Activated CD4-positive, CD25-positive, alpha-beta regulatory T cell treated with anti-CD3 and anti-CD28 coated beads, Interleukin-2, amount 50 U/mL, for 72 hours (primary cell): ENCODE results near the gene TNNI3.
"Not testable (repeated sequence)": the region's sequence is repeated elsewhere in the genome, so short reads cannot be mapped to it uniquely, and the experiment has no call there.

ENCODE experiments used
- DNase-seq: peaks from one replicate; pipeline ENCODE4 v3.0.0; 2021

TNNI3 gene

GRCh38 chr19:55111238-55111831 lies 46.2 kb downstream of the TNNI3 start:
- DNase-seq = no peak

GRCh38 chr19:55109527-55110291 lies 47.8 kb downstream of the TNNI3 start:
- DNase-seq = no peak

- DNase-seq = not testable (repeated sequence)
Measured at GRCh38 chr19:55107252-55107651, 50.3 kb downstream of the TNNI3 start.

GRCh38 chr19:55106591-55106990 lies 50.9 kb downstream of the TNNI3 start:
- DNase-seq = no peak

- no peak for DNase-seq
Measured at GRCh38 chr19:55105237-55105636, 52.3 kb downstream of the TNNI3 start.

- no peak for DNase-seq
Measured at GRCh38 chr19:55103190-55103589, 54.3 kb downstream of the TNNI3 start.
